Keratinocyte (primary cell): ENCODE results near the gene PTGES3.
A peak's percentile ranks its signal among the peaks of the same experiment; 100 is the strongest.

Experiments
- EZH2 ChIP-seq: IDR thresholded peaks from one replicate; pipeline ENCODE4 v1.6.1; 2012; ENCODE audit warnings: inconsistent platforms, mild to moderate bottlenecking, low read length, moderate library complexity
- TF ChIP-seq, protein P1 (sequence below), 3 experiments: IDR thresholded peaks in 1 of 3; conservative IDR thresholded peaks in 1 of 3; optimal IDR thresholded peaks in 1 of 3; 2 replicates in 2 of 3; 3 replicates in 1 of 3; pipeline versions ENCODE3 to v1.5.1; 2011; ENCODE audit warnings: low read length in 3 of 3, mild to moderate bottlenecking in 3 of 3, moderate library complexity in 2 of 3, control low read depth in 1 of 3, inconsistent platforms in 1 of 3; ENCODE audit not compliant: insufficient read depth in 2 of 3; ENCODE audit errors: extremely low read depth in 1 of 3

DNA sequence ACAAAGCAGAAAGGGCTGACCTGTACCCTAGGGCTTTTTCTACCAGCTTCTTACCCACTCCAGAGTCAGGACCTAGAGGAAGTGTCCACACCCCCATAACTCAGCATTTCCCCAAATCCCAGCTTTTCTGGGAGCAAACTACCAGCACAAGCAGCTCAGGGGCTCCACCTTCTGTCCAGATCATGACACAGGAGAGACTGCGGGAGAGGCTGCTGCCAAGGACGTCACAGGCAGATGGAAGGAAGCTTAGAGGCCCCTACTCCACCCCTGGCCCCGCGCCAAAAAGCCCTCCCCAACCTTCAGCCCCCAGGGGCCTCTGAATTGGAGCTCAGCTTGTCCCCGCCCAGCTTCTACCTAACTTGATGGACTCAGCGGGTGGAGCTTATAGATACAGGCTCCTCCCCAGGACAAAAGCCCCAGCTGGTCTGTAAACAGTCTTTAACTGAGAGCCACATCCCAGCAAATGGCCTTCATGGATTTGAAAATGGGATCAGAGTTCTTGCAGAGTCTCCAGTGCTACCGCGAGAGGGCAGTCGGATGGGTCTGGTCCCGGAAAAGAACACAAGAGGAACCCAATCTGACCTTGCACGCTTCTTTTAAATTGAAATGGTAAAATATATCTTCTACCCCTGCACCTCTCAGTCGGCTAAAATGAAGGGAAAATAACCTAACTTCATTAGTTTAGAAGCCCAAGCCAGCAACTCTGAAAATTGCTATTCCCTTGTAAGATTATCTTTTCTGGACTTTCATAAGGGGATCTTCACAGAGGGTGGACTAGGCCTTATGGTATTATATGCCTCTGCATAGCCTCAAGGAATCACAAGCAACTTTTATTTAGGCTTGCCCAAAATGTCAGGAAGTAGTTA lies 51.2 kb downstream of the PTGES3 start:
- TF ChIP-seq, protein P1, sequence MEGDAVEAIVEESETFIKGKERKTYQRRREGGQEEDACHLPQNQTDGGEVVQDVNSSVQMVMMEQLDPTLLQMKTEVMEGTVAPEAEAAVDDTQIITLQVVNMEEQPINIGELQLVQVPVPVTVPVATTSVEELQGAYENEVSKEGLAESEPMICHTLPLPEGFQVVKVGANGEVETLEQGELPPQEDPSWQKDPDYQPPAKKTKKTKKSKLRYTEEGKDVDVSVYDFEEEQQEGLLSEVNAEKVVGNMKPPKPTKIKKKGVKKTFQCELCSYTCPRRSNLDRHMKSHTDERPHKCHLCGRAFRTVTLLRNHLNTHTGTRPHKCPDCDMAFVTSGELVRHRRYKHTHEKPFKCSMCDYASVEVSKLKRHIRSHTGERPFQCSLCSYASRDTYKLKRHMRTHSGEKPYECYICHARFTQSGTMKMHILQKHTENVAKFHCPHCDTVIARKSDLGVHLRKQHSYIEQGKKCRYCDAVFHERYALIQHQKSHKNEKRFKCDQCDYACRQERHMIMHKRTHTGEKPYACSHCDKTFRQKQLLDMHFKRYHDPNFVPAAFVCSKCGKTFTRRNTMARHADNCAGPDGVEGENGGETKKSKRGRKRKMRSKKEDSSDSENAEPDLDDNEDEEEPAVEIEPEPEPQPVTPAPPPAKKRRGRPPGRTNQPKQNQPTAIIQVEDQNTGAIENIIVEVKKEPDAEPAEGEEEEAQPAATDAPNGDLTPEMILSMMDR (optimal IDR thresholded peaks at IDR 0.05 in 1 of 3, IDR thresholded peaks at IDR 0.05 in 1 of 3, conservative IDR thresholded peaks at IDR 0.05 in 1 of 3; ENCODE audit: extremely low read depth in 1 of 3, insufficient read depth in 2 of 3, low read length in 3 of 3) = peak; percentile 70 to 85 (median 83)
- TF ChIP-seq EZH2 = no peak
